OCI-LY7 (cell line): ENCODE results near the gene NOM1.
"Not testable (repeated sequence)": the region's sequence is repeated elsewhere in the genome, so short reads cannot be mapped to it uniquely, and the experiment has no call there.

Source experiments
- EZH2phosphoT487 ChIP-seq: fragments of 200-600 bp; sonication (generic); IDR thresholded peaks from 2 replicates; pipeline ENCODE4 v1.6.1; 2018; ENCODE audit warnings: low read depth, borderline replicate concordance, mild to moderate bottlenecking, mixed run types, antibody characterized with exemption, low read length, moderate library complexity, mixed read lengths
- TF ChIP-seq, protein P1 (sequence below): fragments of 200-600 bp; sonication (generic); conservative IDR thresholded peaks from 2 replicates; pipeline ENCODE4 v1.5.1; 2014; ENCODE audit warnings: mild to moderate bottlenecking, antibody characterized with exemption, low read length, moderate library complexity, mixed read lengths

DNA sequence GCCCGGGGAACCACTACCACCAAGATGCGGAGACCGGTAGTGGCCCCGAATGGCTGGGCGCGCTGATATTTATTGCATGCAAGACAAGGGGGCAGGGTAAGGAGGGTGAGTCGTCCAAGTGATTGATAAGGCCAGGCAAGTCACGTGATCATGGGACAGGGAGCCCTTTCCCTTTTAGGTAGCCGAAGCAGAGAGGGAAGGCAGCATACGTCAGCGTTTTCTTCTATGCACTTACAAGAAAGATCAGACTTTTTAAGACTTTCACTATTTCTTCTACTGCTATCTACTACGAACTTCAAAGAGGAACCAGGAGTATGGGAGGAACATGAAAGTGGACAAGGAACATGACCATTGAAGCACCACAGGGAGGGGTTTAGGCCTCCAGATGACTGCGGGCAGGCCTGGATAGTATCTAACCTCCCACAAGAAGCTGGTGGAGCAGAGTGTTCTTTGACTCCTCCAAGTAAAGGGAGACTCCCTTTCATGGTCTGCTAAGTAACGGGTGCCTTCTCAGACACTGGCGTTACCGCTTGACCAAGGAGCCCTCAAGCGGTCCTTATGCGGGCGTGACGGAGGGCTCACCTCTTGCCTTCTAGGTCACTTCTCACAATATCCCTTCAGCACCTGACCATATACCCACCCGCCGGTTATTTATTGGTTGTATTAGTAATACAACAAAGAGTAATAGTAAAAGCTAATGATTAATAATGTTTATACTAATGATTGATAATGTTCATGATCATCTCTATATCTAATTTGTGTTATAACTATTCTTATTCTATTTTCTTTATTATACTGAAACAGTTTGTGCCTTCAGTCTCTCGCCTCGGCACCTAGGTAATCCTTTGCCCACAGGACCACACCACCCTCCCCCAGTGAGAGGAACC lies 28.8 kb upstream of the NOM1 start:
- TF ChIP-seq, protein P1, sequence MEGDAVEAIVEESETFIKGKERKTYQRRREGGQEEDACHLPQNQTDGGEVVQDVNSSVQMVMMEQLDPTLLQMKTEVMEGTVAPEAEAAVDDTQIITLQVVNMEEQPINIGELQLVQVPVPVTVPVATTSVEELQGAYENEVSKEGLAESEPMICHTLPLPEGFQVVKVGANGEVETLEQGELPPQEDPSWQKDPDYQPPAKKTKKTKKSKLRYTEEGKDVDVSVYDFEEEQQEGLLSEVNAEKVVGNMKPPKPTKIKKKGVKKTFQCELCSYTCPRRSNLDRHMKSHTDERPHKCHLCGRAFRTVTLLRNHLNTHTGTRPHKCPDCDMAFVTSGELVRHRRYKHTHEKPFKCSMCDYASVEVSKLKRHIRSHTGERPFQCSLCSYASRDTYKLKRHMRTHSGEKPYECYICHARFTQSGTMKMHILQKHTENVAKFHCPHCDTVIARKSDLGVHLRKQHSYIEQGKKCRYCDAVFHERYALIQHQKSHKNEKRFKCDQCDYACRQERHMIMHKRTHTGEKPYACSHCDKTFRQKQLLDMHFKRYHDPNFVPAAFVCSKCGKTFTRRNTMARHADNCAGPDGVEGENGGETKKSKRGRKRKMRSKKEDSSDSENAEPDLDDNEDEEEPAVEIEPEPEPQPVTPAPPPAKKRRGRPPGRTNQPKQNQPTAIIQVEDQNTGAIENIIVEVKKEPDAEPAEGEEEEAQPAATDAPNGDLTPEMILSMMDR = not testable (repeated sequence)
- TF ChIP-seq EZH2phosphoT487 = not testable (repeated sequence)
